GM18508 (cell line): ENCODE measurements around the gene ADTRP.

ENCODE experiments used
- ATAC-seq: cut with Tn5 transposase; IDR thresholded peaks from one replicate; pipeline ENCODE4 v1.9.1; 2021; ENCODE audit warnings: moderate number of reproducible peaks; ENCODE audit not compliant: insufficient read depth, unreplicated experiment

ADTRP gene

DNA sequence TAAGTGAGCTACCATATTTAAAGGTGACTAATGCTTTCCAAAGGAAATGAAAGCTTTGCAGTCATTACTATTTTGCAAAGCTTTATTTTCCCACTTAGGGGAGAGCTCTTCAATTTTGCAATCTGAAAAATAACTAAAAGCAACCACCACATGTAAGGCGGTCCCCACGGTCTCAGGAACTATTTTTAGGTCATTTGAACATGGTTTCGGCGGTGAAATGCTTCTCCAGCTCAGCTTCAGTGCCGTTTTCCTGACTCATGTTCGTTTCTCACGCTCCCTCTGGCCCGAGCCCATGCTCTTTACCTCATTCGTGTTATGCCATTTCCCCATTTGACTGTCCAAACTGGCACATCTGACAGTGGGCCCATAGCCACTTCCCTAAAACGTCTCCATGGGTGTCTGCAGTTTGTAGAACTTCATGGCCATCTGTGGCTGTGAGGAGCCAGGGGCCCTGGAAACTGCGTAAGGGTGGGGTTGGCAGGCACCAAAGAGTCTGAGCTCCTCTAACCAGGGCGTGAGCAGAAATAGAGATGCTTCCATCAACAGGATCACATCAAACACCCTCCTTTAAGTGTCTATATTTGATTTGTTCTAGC lies 46.5 kb downstream of the ADTRP start:
- peak; percentile 56 for ATAC-seq

DNA sequence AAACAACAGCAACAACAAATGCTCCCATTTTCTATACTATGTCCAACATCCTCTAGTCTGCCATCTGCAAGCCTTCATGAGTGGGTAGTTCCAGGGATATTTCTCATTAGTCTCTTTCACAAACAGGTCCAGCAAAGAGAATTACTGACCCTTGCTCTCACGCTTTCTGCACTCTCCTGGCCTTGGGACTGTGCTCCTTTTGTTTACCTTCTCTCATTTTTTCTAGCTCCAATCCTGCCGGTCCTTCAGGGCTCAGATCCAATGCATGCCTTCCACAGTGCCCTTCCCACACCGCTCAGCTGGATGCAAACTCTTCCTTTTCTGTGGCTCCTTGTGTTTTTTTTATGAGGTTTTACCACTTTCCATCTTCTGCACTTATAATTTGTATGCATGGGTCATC lies 47.2 kb downstream of the ADTRP start:
- no peak for ATAC-seq

DNA sequence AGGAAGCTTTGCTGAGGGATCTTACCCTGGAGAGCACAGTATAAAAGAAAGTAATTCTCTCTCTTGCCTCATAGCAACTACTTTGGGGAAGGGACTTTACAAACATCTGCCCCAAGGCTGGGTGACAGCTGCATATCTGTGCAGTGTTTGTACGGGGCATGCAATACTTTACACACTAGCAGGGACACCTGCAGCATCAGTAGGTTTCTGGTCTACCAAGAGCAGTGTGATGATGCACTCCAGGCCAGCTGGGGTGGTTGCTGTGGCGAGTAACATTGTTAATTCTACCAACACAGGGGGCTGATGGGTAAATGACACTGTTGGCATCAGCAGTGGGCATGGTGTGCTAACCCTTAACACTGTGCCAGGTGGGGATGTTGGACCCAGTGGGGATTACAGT lies 48.0 kb downstream of the ADTRP start:
- ATAC-seq: peak; percentile 38

DNA sequence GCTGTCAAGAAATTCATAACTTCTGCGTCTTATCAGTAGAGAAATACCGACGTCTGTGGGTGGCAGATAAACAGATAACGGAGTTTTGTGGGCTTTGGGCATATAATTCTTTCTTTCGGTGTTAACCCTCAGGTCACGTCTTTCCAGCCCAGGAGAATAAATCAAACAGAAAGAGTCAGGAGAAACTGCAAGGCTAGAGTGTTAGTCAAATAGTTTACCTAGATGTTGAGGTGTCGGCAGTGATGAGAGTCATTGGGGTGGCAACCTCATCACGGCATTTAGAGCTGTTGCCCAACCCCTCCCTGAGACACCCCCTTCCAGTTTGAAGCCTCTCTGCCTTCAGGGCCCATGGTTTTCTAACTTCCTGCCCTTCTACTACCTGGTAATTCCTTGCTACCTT lies 49.5 kb downstream of the ADTRP start:
- no peak for ATAC-seq

DNA sequence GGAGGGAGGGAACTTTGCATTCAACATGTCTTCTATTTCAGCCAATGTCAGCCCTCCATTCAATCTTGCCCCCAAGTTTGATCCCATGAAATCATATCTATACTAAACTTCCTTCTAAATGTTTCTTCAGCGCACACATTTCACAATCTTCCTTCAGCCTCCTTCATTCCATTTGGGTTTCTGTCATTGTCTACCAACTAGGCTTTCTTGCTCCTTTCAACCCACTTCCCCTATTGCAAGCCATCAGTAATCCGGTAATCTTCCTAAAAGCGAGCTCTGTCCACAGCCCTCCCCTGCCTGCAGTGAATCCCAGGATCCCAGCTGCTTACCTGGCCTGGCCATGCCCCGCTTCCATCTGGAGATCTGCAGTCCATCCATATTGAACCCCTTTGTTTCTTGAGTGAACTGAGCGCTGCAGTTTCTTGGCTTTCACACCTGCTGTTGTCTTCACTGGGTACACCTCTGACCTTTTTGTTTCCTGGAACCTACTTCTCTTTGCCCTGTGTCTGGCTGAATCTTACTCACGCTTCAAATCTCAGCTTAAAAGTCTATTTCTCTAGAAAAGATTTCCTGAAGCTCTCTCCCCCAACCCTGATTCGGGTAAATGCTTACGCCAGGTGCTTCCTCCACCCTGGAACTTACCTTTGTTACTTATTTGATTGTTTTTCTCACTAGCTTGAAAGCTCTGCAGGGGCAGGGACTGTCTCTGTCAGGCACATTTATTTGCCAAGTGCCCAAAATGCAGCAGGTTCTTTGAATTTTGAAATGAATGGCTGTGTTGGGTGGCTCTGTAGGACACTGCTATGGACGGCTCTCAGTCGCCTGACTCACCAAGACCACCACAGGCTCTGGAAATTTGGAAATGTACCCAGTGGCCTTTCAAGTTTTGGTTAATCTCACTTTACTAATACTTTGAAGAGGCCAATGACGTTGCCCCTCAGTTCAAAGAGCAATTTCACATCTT lies 50.3 kb downstream of the ADTRP start:
- no peak for ATAC-seq

DNA sequence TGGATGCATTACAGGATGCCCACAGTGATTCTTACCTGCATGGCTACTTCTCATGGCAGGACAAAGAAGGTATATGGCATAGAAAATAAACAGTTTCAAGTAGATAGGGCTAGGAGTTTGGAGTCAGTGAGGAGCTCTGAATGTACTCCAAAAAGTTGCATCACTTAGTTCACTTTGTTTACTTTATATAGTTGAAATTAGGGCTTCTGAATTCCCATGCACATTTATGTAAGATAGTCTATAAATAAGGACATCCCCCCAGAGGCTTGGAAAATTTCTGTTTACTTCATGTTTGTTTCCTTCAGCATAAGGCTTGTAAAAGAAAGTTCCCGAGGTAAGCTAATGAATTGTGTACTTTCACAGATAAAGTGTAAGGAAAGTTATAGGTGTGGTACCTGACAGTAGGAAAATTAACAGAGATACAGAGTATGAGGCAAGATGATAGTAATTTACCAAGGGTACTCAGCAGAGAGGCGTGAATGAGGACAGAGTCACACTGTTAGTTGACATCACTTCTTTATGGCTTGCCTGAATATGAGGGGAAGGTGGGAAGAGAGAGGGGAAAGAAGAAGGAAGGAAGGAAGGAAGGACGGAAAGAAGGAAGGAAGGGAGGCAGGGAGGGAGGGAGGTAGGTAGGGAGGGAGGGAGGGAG lies 51.1 kb downstream of the ADTRP start:
- ATAC-seq: no peak

DNA sequence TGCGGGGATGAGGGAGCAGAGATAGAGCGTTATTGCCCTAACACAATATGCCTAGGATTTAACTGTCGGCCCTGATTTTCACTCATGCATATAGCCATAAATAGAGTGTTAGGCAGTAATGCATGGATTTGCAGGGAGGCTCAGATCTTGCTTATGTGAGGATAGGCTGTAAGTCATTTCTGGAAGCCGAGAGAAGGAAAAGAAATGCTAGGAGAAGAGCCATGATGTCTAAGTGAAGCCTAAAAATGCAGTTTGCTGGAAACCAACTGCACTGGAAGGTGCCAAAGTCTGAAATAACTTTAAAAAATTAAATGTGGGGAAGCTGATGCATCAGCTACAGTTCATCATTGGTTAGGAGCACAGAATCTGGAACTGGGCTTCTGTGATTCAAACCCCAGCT lies 54.3 kb downstream of the ADTRP start:
- ATAC-seq: no peak

DNA sequence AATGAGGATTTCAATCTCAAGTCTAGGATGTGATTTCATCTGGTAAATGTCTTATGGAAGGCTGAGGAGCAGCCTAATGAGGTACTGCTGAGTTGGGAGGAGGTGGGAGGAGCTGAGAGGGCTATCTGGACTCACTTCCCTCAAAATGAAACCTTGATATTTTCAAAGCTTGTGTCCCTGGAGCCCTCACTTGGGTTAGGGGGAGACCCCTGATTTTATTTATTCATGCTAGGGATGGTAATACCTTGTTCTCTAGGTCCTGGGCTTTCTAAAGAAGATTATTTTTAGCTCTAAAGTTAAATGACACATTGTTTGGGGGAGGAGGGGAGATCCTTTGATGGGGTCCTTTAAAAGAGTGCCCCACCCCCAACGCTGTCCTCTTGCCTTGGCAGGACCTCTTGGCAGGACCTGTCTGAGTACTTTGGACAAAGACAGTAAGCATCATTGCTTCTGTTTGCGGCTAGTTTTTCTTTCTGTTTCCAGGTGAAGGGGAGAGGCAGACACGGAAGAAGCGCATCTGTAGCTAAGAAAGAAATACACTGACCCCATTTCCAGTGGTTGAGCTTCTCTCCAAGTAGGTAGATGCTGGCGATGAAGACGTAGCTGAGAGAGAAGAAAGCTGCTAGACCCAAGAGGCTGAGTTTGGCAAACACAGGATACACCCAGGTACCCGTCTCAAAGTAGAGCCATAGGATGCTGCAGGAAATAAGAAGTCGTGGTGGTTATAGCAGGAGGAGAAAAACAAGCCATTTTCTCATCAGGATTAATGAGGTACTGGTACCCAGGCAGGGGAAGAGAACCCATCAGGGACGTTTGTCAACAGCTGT lies 55.6 kb downstream of the ADTRP start:
- no peak for ATAC-seq

DNA sequence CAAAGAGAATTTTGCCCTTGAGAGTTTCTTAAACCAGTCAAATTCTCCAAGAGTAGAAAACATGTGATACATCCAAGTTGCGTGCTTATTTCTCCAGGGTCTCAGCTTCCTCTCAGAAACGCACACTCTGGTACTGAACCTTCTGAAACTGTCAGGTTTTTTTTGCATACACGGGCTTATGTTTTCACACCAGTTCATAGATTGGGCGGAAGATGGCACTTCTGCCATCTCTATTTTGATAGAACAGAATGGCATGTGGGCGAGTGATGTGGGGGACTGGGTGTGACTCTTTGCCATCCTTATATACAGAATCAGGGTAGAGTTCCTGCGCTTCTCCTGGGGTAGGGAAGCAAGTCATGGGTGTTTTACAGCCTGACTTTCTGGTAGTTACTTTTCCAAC lies 56.4 kb downstream of the ADTRP start:
- no peak for ATAC-seq

DNA sequence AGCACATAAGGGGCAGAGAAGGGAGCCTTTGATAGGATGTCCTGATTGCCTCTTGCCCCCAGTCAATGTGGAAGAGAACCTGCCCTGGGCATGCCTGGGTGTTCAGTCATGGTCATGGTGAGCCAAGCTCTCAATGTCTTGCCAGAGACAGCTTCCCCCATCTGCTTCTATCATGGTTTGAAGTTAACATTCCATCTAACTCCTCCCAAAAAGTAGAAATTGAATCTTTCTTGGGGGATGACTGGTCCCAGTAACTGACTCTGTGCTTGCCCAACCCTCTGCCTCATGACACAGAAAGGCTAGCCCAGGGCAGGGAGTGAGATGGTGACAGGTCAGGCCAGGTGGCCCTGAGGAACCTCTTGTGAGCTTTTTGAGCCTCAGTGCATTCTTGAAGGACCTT lies 60.1 kb downstream of the ADTRP start:
- ATAC-seq: no peak

DNA sequence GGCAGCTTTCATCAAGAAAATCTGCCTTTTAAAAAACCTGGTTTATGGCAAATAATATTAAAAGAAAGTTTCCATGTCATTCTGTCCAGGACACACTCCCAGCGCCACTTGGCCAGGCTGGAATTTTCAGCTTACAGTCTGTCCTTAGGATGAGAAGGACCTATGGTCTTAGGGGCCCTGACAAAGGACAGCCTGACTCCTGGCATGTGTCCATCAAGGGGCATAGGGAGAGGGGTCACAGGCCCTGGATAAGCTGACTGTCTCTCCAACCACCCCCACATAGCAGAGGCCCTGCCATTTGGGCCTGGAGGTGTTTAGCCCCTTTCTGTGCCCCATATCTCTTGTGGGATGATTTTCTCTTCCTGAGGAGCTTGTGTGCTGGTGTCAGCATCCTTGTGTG lies 60.6 kb downstream of the ADTRP start:
- no peak for ATAC-seq

DNA sequence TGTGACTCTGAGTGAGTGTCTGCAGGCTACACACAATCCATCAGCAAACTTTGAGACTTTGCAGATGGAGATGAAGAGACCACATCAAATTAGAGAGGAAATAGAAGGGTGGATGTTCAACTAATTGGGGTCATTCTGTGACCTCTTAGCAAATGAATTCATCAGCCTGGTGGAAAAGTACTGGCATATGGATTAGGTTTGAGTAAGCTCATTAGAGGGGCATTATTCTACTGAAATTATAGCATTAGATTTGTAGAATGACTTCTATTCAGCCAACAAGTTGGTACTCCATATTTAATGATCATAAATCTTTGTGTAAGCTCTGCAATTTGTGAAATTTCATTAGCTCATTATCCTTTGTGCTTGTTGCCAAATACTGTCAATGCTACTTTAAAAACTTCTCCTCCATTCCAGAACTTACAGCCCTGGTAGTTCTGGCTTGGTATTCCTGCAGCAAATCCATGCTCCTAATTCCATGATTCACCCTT lies 63.8 kb downstream of the ADTRP start:
- no peak for ATAC-seq

DNA sequence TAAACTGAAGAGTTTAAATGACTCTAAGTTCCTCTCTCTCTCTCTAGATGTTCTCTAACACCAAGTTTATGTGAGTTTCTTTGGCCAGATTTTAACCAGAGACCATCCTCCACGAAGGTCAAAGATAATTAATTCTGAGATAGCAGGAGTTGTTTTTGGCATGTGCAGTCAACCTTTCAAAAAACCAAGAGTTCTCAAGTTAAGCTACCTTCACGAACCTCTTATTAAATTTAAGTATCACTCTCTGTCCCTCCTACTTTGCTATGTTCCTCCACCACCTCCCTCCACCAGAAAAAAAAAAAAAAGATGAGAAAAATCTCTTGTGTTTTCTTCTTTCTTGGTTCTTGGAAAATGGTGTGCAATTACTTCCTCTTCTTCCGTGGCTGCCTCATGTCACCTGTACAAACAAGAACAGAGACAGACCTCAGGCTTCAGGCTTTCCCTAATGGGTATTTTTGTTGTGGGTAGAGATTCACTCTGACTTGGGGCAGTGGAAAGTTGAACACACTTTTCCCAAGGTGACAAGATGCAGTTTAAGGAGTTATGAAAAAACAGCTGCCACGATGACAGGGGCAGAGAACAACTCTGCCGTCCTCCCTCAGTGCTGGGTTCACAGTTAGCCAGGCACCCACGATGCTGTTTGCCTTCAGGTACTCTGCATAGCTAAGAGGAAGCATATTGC lies 64.3 kb downstream of the ADTRP start:
- no peak for ATAC-seq

DNA sequence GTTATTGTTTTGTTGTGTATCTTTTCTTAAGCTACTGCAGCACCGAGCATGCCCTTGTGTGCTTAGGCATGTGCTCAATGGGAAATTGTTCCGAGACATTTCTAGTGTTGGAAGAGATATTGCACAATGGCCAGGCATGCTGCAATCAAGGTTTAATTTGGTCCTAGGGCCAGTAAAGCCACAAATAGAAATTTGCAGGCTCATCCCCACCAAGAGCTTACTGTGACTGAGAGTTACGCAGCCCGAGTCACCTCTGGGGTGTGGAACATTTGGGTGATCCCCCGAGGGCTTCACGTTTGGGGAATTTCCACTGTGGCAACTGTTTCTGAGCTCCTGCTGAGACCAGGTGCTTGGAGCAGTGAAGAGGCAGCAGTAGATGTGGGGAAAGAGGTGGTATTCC lies 65.8 kb downstream of the ADTRP start:
- ATAC-seq: no peak

DNA sequence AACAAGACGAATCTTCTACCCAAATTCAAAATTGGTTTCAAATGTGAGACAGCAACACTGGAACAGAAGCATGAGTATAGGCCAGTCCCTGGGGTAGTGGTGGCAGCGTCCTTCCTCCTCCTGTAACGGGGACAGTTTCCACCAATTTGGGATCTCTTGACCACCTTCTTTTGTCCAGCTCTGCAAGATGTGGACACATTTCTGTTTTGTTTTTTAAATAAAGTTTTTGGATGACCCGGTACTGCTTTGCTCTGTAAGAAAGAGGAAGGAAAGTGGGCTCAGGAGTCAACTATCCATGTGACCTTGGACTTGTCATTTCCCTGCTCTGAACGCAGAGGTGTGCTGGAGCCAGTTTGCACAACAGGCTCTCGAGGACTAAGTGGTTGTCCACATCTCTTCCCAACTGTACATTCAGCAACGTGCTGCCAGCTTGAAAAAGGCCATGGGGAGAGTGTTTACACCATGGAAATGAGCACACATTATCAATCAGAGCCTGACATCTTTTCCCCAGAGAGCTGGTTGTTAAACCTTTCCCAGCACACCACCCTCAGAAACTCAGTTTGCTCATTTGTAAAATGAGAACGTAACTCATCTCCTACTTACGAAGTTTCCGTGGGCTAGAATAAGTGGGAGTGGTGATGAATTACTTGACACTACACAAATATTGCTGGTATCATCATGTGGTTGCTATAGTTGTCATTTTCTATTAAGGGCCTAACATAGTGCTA lies 66.5 kb downstream of the ADTRP start:
- ATAC-seq: no peak

DNA sequence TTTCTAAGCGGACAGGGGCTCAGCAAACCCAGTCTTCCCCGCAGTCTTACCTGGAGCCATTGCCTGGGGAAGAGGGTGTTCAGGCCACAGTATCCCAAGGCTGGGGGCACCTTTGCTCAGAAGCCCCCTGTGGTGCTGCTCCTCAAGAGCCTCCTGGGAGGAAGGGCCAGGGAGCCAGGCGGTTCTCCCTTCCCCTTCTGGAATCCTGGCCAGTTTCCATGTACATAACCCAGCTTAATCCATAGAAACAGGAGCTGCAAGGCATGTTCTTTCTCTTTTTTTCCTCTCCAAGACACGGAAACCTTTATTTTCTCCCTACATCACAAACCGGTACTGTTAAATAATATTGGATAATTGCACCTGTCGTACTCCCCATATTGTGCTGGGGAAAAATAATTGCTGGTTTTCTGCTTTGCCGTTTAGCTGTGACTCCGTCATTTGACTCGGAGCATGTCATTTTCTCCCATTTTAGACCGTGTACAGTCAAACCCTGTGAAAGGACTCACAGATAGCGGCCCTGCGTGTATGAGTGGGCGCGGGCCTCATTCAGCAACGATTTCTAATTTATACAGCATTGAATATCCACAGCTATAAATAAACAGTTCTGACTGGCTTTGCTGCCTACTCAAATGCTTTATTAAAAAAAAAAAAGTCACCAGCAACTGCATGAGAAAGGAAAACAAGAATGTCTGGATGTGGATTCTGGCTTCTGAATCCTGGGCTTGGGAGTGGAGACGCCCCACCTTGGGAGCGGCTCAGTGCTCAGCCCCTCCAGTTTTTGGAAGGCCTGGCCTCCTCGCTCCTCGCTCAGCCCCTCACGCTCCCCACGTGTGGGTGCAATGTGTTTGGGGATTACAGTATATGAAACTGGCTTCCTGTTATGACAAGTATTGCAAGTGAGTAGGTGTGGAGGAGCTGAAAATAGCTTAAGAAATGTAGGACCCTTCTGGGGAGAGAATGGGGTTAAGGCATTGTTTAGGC lies 67.3 kb downstream of the ADTRP start:
- no peak for ATAC-seq

DNA sequence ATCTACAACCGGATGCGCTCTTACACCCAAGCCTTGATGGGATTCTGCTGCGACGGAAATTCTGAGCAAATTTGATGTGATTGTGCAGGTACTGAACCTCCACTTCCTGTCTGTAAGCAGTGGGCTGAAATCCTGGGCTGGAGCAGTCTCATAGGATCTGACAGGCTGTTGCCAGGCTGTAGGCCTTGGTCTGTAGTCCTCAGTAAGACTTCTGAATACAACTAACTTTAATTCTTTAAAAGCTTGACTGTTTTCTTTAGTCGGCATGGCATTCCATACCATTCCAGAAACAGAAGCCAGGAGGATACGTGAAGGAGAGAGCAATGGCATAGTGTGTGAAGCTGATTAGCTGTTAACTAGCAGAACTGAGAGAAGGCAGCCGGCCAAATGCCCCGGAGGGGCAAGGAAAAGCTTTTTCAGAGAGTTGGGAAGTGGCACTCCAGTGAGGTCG lies 68.3 kb downstream of the ADTRP start:
- ATAC-seq: no peak

DNA sequence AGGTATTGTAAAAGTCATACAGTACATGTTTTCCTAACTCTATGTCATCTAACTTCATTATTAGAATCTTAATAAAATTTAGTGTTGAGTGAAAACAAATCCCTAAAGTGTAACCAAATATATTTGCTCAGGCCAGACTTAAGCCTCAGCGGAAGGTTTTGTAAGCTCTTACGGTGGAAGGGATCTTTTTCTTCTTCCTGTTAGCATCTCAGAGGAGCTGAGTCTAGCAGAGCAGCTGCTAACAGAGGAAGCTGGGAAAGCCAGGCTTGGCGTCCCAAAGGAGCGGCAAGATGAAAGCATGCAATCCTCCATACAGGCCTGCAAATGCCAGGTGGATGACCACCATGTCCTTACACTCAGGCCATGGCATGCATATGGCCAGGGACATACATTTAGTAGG lies 72.4 kb downstream of the ADTRP start:
- no peak for ATAC-seq
